Hypothalamus (tissue), 51 donors: ENCODE data around the gene FSTL3.
A peak's percentile ranks its signal among the peaks of the same experiment; 100 is the strongest.

Experiments
- DNase-seq, 51 donors: peaks; one replicate each; lab custom pipeline; 2025; lab: John Stamatoyannopoulos, UW

Gene FSTL3

GRCh38 chr19:708154-709143 is 32.3 kb downstream of the FSTL3 start, which contains the start of gene PALM:
Gene PALM (plus strand): TSS chr19:708935. CDS start chr19:709147, 212 bp downstream.
- DNase-seq: peak in 29 of 51 donors; percentile 6 to 66 (median 38)

GRCh38 chr19:709196-709964 is 33.2 kb downstream of the FSTL3 start:
- DNase-seq: peak in 1 of 51 donors; percentile 45

- peak in 31 of 51 donors; percentile 9 to 79 (median 35) for DNase-seq
Observed at GRCh38 chr19:709965-710571, 33.9 kb downstream of the FSTL3 start.

- peak in 3 of 51 donors; percentile 11 to 15 (median 11) for DNase-seq
Observed at GRCh38 chr19:710767-711166, 34.6 kb downstream of the FSTL3 start.

GRCh38 chr19:711254-711653 is 35.1 kb downstream of the FSTL3 start:
- DNase-seq: peak in 1 of 51 donors; percentile 15

GRCh38 chr19:715347-715746 is 39.2 kb downstream of the FSTL3 start:
- no peak for DNase-seq

- peak in 25 of 51 donors; percentile 9 to 80 (median 45) for DNase-seq
Observed at GRCh38 chr19:718251-718951, 42.2 kb downstream of the FSTL3 start.

- peak in 37 of 51 donors; percentile 14 to 81 (median 62) for DNase-seq
Observed at GRCh38 chr19:718991-719512, 42.9 kb downstream of the FSTL3 start.

- peak in 34 of 51 donors; percentile 17 to 74 (median 50) for DNase-seq
Observed at GRCh38 chr19:719636-720344, 43.6 kb downstream of the FSTL3 start.

- DNase-seq: peak in 45 of 51 donors; percentile 23 to 87 (median 66)
Observed at GRCh38 chr19:720345-721160, 44.4 kb downstream of the FSTL3 start.

GRCh38 chr19:722553-723101 is 46.4 kb downstream of the FSTL3 start:
- DNase-seq: peak in 2 of 51 donors; percentile 8 to 18

- DNase-seq: no peak
Observed at GRCh38 chr19:723247-723646, 47.1 kb downstream of the FSTL3 start.

- no peak for DNase-seq
Observed at GRCh38 chr19:723714-724113, 47.5 kb downstream of the FSTL3 start.

GRCh38 chr19:725461-726089 is 49.4 kb downstream of the FSTL3 start:
- no peak for DNase-seq

GRCh38 chr19:726993-727956 is 51.1 kb downstream of the FSTL3 start:
- peak in 1 of 51 donors; percentile 17 for DNase-seq

- no peak for DNase-seq
Observed at GRCh38 chr19:728011-728410, 51.8 kb downstream of the FSTL3 start.
